Kidney (tissue), 22 donors: ENCODE results near the gene CD8A. TPM values are rescaled to one million over a fixed set of nuclear protein-coding genes. Genes with fewer than 3 reads are reported as not detected.
A peak's percentile ranks its signal among the peaks of the same experiment; 100 is the strongest.
"Not testable (repeated sequence)": the region's sequence is repeated elsewhere in the genome, so short reads cannot be mapped to it uniquely, and the experiment has no call there.

Source experiments
- DNase-seq, 5 donors: peaks; one replicate each; pipeline ENCODE4 v3.0.0-alpha.2; 2013 to 2020
- FAIRE-seq: peaks from 2 replicates; lab custom pipeline; 2012; peaks lifted over from hg19 to GRCh38; lab: Jason Lieb, UNC
- H3K27ac ChIP-seq, 2 donors: one replicate each; pipeline ENCODE4 v1.7.0; 2013; ENCODE audit warnings: low read depth in 2 of 2, low read length in 2 of 2, inconsistent platforms in 1 of 2
- H3K27me3 ChIP-seq: one replicate; pipeline ENCODE4 v1.7.1; 2013; ENCODE audit warnings: low read length, inconsistent platforms; ENCODE audit not compliant: control insufficient read depth, insufficient read depth
- H3K36me3 ChIP-seq, 3 donors: one replicate each; pipeline versions ENCODE4 v1.7.0 to v1.7.1; 2013; ENCODE audit warnings: low read length in 3 of 3, control low read depth in 1 of 3, inconsistent platforms in 1 of 3; ENCODE audit not compliant: insufficient read depth in 3 of 3, control insufficient read depth in 2 of 3
- H3K4me1 ChIP-seq, 3 donors: one replicate each; pipeline versions ENCODE4 v1.7.0 to v1.7.1; 2013; ENCODE audit warnings: low read length in 3 of 3, inconsistent platforms in 1 of 3, low read depth in 1 of 3; ENCODE audit not compliant: control insufficient read depth in 2 of 3, insufficient read depth in 2 of 3
- H3K4me3 ChIP-seq, 3 donors: one replicate each; pipeline versions ENCODE4 v1.7.0 to v1.8.1; 2013; ENCODE audit warnings: low read length in 3 of 3, control low read depth in 1 of 3, inconsistent platforms in 1 of 3
- H3K9ac ChIP-seq, 3 donors: one replicate each; pipeline versions ENCODE4 v1.7.0 to v1.7.1; 2013; ENCODE audit warnings: low read length in 3 of 3, control low read depth in 1 of 3, inconsistent platforms in 1 of 3
- H3K9me3 ChIP-seq, 3 donors: one replicate each; pipeline versions ENCODE4 v1.7.0 to v1.7.1; 2013; ENCODE audit warnings: low read length in 3 of 3, control low read depth in 1 of 3, inconsistent platforms in 1 of 3; ENCODE audit not compliant: control insufficient read depth in 2 of 3, insufficient read depth in 1 of 3
- intact Hi-C: fragments of 100-400 bp; cut with DNase I; formaldehyde crosslinking; loops from one replicate; pipeline ENCODE4 v1.11.1; 2022
- long read RNA-seq, 10 donors: library from polyadenylated mRNA in 1 of 10; unstranded in 1 of 10; transcript quantifications; one replicate each; pipeline ENCODE4 v2.0.0 and lab custom pipeline, GENCODE V29; 2021 to 2026
- polyA plus RNA-seq: library from polyadenylated mRNA; stranded (reverse); fragments of 350-450 nt; fragmentation: Illumina TruSeq; extraction: RNeasy Lipid Tissue Mini Kit (QIAGEN cat#74804); gene quantifications from one replicate; pipeline ENCODE4 v1.2.3, GENCODE V29; 2014; ENCODE audit warnings: low read depth, low replicate concordance; ENCODE audit not compliant: insufficient read depth
- total RNA-seq: library from RNA; stranded (reverse); fragmentation: NEBNext Ultra II Directional; extraction: Animal tissue kit (Norgen Biotek cat#: 25700); gene quantifications from one replicate; pipeline ENCODE4 v1.2.1, GENCODE V29; 2021
- TF ChIP-seq, protein P1 (sequence below): IDR thresholded peaks from 3 replicates; pipeline ENCODE4 v1.5.1; 2012; ENCODE audit warnings: mild to moderate bottlenecking, moderate library complexity, borderline replicate concordance; ENCODE audit not compliant: insufficient read depth; ENCODE audit errors: extremely low read depth
- donor health status: control.
- donor health status: control.
- donor health status: control.
- donor health status: control.
- donor health status: control.
- donor health status: DM: yes; HTN: yes; CAD: no.
- donor health status: Normal renal cell carcinoma (clear cell type).

The CD8A gene
- total RNA-seq (5.9 TPM), polyA plus RNA-seq (0.65 TPM)
- long read RNA-seq, donor 1 = 0 reads
- long read RNA-seq, donor 2 = 0 reads
- long read RNA-seq, donor 3 = 0 reads
- long read RNA-seq, donor 4 = 0 reads
- long read RNA-seq, donor 5 = 0 reads
- long read RNA-seq, donor 6 = 0 reads
- long read RNA-seq, donor 7, partial matches to known transcripts = 3 of 5 reads
- long read RNA-seq, donor 7, other reads (novel, unspliced or antisense) = 1 of 5 reads
- long read RNA-seq, donor 8 = 0 reads
- long read RNA-seq, donor 9 = 0 reads
- long read RNA-seq, donor 10 = 0 reads

DNA sequence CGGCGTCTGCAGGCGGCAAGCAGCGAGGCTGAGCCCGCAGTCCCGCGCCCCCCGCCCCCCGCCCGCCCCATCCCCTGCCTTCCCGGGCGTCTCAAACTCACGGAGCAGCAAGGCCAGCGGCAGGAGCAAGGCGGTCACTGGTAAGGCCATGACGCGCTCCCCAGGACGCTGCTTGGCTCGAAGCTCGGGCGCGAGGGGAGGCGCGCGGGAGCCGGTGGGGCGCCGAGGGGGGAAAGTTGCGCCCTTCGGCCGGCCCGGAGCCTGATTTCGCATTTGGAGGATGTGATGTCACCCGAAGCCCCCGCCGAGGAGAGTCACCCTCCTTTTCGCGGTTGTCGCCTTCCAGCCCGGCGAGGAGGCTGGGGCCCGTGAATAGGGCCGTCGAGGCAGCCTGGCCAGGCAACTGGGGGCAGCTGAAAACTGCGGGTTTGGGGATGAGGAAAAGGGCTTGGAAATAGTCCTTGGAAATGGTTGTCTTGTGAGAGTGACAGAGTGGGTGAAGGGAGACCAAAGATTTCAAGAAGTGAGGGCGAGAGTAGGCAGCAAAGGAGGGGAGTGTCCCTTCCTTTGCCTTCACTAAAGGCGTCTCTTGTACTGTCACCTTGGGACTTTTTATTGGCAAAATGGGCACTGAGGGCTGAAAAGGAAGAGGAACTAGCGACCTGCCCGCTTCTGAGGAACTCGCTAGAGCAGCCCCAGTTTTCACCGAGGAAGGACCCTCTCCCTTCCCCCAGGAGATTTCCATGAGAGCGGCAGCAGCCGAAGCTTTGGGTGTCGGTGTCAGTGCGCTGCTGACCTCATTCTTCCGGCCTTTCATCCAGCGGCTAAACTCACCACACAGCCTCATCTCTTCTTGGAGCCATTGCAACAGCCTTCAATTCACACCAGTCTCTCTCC is at the start of gene CD8A:
TSS of gene CD8A (minus strand) at position 238 of the 897 bp plus-strand sequence. CDS start at position 150, 88 bp downstream.
- peak in 4 of 5 donors; percentile 29 to 48 (median 40) for DNase-seq
- FAIRE-seq = no peak
- H3K4me1 ChIP-seq = peaks cover 0 to 5% (median 0%) of the 10 kb centered on the region in 3 donors
- TF ChIP-seq, protein P1, sequence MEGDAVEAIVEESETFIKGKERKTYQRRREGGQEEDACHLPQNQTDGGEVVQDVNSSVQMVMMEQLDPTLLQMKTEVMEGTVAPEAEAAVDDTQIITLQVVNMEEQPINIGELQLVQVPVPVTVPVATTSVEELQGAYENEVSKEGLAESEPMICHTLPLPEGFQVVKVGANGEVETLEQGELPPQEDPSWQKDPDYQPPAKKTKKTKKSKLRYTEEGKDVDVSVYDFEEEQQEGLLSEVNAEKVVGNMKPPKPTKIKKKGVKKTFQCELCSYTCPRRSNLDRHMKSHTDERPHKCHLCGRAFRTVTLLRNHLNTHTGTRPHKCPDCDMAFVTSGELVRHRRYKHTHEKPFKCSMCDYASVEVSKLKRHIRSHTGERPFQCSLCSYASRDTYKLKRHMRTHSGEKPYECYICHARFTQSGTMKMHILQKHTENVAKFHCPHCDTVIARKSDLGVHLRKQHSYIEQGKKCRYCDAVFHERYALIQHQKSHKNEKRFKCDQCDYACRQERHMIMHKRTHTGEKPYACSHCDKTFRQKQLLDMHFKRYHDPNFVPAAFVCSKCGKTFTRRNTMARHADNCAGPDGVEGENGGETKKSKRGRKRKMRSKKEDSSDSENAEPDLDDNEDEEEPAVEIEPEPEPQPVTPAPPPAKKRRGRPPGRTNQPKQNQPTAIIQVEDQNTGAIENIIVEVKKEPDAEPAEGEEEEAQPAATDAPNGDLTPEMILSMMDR = no peak
- H3K4me3 ChIP-seq = no peak within 1 kb of the TSS
- H3K36me3 ChIP-seq = no peaks in the 10 kb centered on the region
- intact Hi-C loops = no loop called here
- H3K9me3 ChIP-seq = peaks cover 0 to under 1% (median 0%) of the 10 kb centered on the region in 3 donors
- H3K27me3 ChIP-seq = peaks cover 34% of the 10 kb centered on the region
- H3K9ac ChIP-seq = no peak within 1 kb of the TSS
- H3K27ac ChIP-seq = no peak within 1 kb of the TSS

DNA sequence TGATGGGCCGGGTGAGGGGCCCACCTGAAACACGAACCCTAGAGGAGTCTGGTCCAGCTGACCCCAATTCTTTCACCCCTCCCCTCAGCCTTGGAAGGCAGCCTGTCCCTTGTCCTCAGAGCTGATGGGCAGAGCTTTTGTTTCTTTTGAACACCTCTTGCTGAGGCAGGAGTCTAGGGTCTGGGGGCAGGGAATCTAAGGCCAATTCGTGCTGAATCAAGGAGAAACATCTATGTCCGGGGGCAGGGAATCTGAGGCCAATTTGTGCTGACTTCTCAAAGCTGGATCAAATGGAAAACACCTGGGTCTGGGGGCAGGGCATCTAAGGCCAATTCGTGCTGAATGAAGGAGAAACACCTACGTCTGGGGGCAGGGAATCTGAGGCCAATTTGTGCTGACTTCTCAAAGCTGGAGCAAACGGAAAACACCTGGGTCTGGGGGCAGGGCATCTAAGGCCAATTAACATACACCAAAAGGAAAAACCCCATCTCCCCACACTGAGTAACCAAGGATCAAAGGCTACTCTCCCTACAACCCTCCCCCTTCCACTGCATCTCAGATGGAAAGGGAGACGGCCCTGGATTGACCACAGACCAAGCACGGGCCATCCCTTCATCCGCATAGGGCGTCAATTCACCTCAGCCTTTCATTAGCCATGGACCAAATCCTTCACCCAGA is 49.3 kb upstream of the CD8A start:
- FAIRE-seq, H3K4me3 ChIP-seq, H3K27me3 ChIP-seq, H3K9me3 ChIP-seq, H3K4me1 ChIP-seq, H3K27ac ChIP-seq, DNase-seq, intact Hi-C loops, H3K9ac ChIP-seq, H3K36me3 ChIP-seq: not testable (repeated sequence)

DNA sequence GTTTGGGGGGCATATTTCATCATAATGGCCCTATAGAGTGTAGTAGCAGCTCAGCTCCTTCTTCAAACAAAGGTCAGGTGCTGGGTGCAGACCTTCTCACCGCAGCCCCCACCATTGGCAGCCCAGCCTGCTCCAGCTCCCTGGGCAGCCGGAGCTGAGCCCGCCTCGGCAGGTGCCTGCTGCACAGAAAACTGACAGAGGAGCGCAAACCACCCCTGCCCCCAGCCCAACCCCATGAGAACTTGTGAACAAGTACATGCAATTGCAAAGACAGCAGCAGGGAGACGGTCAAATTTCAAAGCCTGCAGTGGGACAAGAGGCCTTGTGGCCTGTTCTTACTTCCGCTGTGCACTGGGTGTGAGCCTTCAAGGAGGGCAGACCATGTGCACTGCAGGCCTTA is 48.7 kb upstream of the CD8A start:
- DNase-seq = peak; percentile 15 to 41 (median 31)
- H3K4me3 ChIP-seq, H3K27ac ChIP-seq, H3K9ac ChIP-seq, FAIRE-seq, H3K9me3 ChIP-seq, H3K36me3 ChIP-seq, H3K4me1 ChIP-seq, intact Hi-C loops, H3K27me3 ChIP-seq: not testable (repeated sequence)

DNA sequence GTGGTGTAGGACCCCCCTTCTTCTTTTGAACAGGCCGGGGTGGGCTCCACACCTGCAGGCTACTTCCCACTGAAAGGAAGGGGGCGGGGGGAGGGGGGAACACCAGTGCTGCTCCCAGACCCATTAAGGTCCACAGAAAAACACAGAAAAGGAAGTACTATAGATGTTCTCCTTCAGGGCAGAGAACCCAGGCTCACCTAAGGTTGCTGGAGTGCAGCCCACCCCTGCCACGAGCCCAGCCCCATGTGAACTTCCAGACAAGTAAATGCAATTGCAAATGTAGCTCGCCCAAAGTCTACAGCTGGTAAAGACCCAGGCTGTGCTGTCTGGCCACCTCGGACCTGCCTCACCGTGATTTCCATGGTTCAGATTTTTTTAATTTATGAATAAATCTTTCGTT is 47.0 kb upstream of the CD8A start:
- H3K9ac ChIP-seq, H3K9me3 ChIP-seq, intact Hi-C loops, H3K27me3 ChIP-seq, H3K27ac ChIP-seq, DNase-seq, H3K36me3 ChIP-seq, H3K4me3 ChIP-seq, FAIRE-seq, H3K4me1 ChIP-seq: not testable (repeated sequence)

DNA sequence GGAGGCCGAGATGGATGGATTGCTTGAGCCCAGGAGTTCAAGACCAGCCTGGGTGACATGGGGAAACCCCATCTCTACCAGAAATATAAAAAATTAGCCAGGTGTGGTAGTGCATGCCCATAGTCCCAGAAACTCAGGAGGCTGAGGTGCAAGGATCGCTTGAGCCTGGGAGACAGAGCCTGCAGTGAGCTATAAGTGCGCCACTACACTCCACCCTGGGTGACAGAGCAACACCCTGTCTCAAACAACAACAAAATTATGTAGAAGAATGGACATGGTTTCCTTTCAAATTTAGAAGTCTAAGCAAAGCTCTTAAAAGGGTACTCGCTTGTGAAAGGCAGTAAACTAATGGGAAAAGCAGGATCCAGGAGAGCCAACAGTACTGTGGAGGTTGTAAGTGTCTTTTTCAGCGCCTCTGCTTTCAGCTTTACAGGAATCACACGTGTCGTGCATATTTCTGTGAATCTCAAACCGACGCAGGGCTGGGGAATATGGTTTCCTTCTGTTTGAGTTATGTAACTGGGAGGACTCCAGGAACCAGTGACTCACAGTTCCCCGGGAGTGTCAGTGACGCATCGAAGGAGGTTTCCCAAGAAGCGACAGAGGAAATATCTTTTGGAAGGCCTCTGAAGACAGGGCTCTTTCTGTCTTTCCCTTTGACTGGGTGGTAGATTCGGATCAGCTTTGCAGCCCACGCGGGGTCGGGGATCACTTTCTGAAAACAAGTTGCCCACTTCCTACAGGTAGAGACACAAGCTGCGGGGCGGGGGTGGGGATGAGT is 46.4 kb upstream of the CD8A start:
- intact Hi-C loops, FAIRE-seq, H3K4me1 ChIP-seq, H3K27me3 ChIP-seq, H3K9ac ChIP-seq, H3K4me3 ChIP-seq, H3K27ac ChIP-seq, H3K9me3 ChIP-seq, H3K36me3 ChIP-seq: not testable (repeated sequence)
- peak in 2 of 5 donors; percentile 50 to 70 for DNase-seq

DNA sequence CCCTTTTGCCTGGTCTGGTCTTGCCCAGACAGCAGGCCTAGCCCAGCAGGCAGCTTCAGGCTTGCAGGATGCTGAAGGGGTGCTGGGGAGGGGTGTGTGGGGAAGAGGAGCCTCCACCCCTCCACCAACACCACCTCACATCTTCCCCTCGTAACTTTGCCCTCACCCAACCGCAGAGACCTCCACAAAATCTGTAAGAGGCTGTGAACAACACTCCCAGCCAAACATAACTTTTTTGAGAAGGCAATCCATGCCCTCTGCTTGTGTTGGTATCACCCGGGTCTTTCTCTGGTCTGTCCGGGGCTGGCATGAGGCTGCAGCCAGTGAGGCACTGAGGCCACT is 44.8 kb upstream of the CD8A start:
- FAIRE-seq = not testable (repeated sequence)

More for the DNA sequence above, 44.8 kb upstream of the CD8A start:
- H3K4me1 ChIP-seq, H3K4me3 ChIP-seq, H3K27ac ChIP-seq, intact Hi-C loops, DNase-seq, H3K27me3 ChIP-seq, H3K9ac ChIP-seq, H3K36me3 ChIP-seq, H3K9me3 ChIP-seq: not testable (repeated sequence)
